GM23338 (cell line): ENCODE measurements around the gene GLIS2. TPM values are rescaled to one million over a fixed set of nuclear protein-coding genes. Genes with fewer than 3 reads are reported as not detected.

Experiments used
- ATAC-seq: fragments of 200-7000 bp; cut with Tn5 transposase; 3 replicates; pipeline ENCODE4 v1.9.1; 2020
- DNase-seq: peaks from one replicate; pipeline ENCODE4 v3.0.0-alpha.2; 2015; ENCODE audit warnings: low spot score
- H2AFZ ChIP-seq: fragments of 200-600 bp; sonication (generic); 2 replicates; pipeline ENCODE4 v1.8.0; 2016; ENCODE audit warnings: antibody characterized with exemption, mild to moderate bottlenecking, moderate library complexity
- H3F3A ChIP-seq: fragments of 200-600 bp; sonication (generic); replicated peaks from 2 replicates; pipeline ENCODE4 v1.8.0; 2017; ENCODE audit warnings: antibody characterized with exemption, mixed run types, low read depth
- H3K27ac ChIP-seq: fragments of 200-600 bp; sonication (generic); 2 replicates; pipeline ENCODE4 v1.6.1; 2016; ENCODE audit warnings: low read depth
- H3K27me3 ChIP-seq: fragments of 200-600 bp; sonication (generic); 2 replicates; pipeline ENCODE4 v1.8.0; 2016; ENCODE audit warnings: mild to moderate bottlenecking, mixed run types, moderate library complexity; ENCODE audit not compliant: insufficient read depth
- H3K36me3 ChIP-seq: fragments of 200-600 bp; sonication (generic); 2 replicates; pipeline ENCODE4 v1.8.0; 2016; ENCODE audit warnings: mild to moderate bottlenecking; ENCODE audit not compliant: insufficient read depth
- H3K4me1 ChIP-seq: fragments of 200-600 bp; sonication (generic); 2 replicates; pipeline ENCODE4 v1.8.0; 2016; ENCODE audit warnings: mild to moderate bottlenecking, moderate library complexity; ENCODE audit not compliant: insufficient read depth
- H3K4me2 ChIP-seq: fragments of 200-600 bp; sonication (generic); 2 replicates; pipeline ENCODE4 v1.7.1; 2017; ENCODE audit warnings: mixed run types
- H3K4me3 ChIP-seq: fragments of 200-600 bp; sonication (generic); 2 replicates; pipeline ENCODE4 v1.6.1; 2016; ENCODE audit warnings: mixed run types
- H3K79me2 ChIP-seq: fragments of 200-600 bp; sonication (generic); replicated peaks from 2 replicates; pipeline ENCODE4 v1.8.0; 2017; ENCODE audit warnings: mild to moderate bottlenecking; ENCODE audit not compliant: insufficient read depth
- H3K9me2 ChIP-seq: fragments of 200-600 bp; sonication (generic); 2 replicates; pipeline ENCODE4 v1.8.0; 2017; ENCODE audit not compliant: insufficient read depth
- H4K20me1 ChIP-seq: fragments of 200-600 bp; sonication (generic); replicated peaks from 2 replicates; pipeline ENCODE4 v1.8.0; 2017; ENCODE audit warnings: mild to moderate bottlenecking; ENCODE audit not compliant: insufficient read depth
- H3K27ac Mint-ChIP-seq: 2 replicates; pipeline ENCODE4 v1.8.0; 2020; ENCODE audit warnings: inconsistent platforms, mild to moderate bottlenecking, moderate library complexity, mixed read lengths
- H3K27me3 Mint-ChIP-seq: 3 replicates; pipeline ENCODE4 v1.8.0; 2022; ENCODE audit warnings: low read depth, mild to moderate bottlenecking, moderate library complexity, mixed read lengths, inconsistent platforms; ENCODE audit not compliant: insufficient read depth, poor library complexity
- H3K36me3 Mint-ChIP-seq: 3 replicates; pipeline ENCODE4 v1.8.0; 2021; ENCODE audit warnings: low read depth, mild to moderate bottlenecking, inconsistent platforms, moderate library complexity, mixed read lengths
- H3K4me1 Mint-ChIP-seq: 3 replicates; pipeline ENCODE4 v1.8.0; 2020; ENCODE audit warnings: mild to moderate bottlenecking, inconsistent platforms, mixed read lengths
- H3K4me3 Mint-ChIP-seq: 3 replicates; pipeline ENCODE4 v1.8.0; 2021; ENCODE audit warnings: moderate library complexity, mild to moderate bottlenecking, inconsistent platforms, mixed read lengths
- H3K9me3 Mint-ChIP-seq: 3 replicates; pipeline ENCODE4 v1.8.0; 2020; ENCODE audit warnings: moderate library complexity, mild to moderate bottlenecking, inconsistent platforms, mixed read lengths
- CREB1 ChIP-seq: fragments of 250-450 bp; sonication (Bioruptor Pico); IDR thresholded peaks from 2 replicates; pipeline ENCODE4 v1.5.0; 2020; ENCODE audit warnings: low read depth, mild to moderate bottlenecking, moderate library complexity
- CTCF ChIP-seq, 2 experiments: fragments of 200-600 bp in 1 of 2; sonication (generic) in 1 of 2; conservative IDR thresholded peaks; 2 replicates each; pipeline versions ENCODE4 v1.5.1 to v1.6.1; 2016 to 2017; ENCODE audit warnings: antibody characterized with exemption in 2 of 2, low read depth in 2 of 2, mild to moderate bottlenecking in 2 of 2, moderate library complexity in 1 of 2
- ETS1 ChIP-seq: IDR thresholded peaks from 2 replicates; pipeline ENCODE4 v1.6.1; 2016; ENCODE audit warnings: antibody characterized with exemption
- EZH2 ChIP-seq: fragments of 200-600 bp; sonication (generic); IDR thresholded peaks from one replicate; pipeline ENCODE4 v1.8.0; 2017; ENCODE audit warnings: antibody characterized with exemption, mild to moderate bottlenecking, low read depth; ENCODE audit not compliant: unreplicated experiment
- EZH2phosphoT487 ChIP-seq: fragments of 200-600 bp; sonication (generic); IDR thresholded peaks from one replicate; pipeline ENCODE4 v1.8.1; 2018; ENCODE audit warnings: antibody characterized with exemption; ENCODE audit not compliant: unreplicated experiment
- JUNB ChIP-seq: IDR thresholded peaks from one replicate; pipeline ENCODE4 v1.6.1; 2016; ENCODE audit warnings: antibody characterized with exemption; ENCODE audit not compliant: unreplicated experiment
- NANOG ChIP-seq: IDR thresholded peaks from 2 replicates; pipeline ENCODE4 v1.6.1; 2016; ENCODE audit warnings: antibody characterized with exemption, borderline replicate concordance
- POLR2AphosphoS5 ChIP-seq: IDR thresholded peaks from 2 replicates; pipeline ENCODE4 v1.6.1; 2016; ENCODE audit warnings: antibody characterized with exemption, low read depth
- REST ChIP-seq: IDR thresholded peaks from one replicate; pipeline ENCODE4 v1.6.1; 2018; ENCODE audit warnings: antibody characterized with exemption; ENCODE audit not compliant: unreplicated experiment
- STAT1 ChIP-seq: IDR thresholded peaks from one replicate; pipeline ENCODE4 v1.6.1; 2016; ENCODE audit warnings: antibody characterized with exemption; ENCODE audit not compliant: unreplicated experiment
- ZNF114 ChIP-seq: fragments of 250-450 bp; sonication (Bioruptor Pico); IDR thresholded peaks from 2 replicates; pipeline ENCODE4 v1.5.0; 2020; ENCODE audit warnings: mild to moderate bottlenecking, moderate library complexity
- ZNF331 ChIP-seq: fragments of 250-450 bp; sonication (Bioruptor Pico); IDR thresholded peaks from 2 replicates; pipeline ENCODE4 v1.5.0; 2020; ENCODE audit warnings: low read depth, mild to moderate bottlenecking, moderate library complexity
- ZNF462 ChIP-seq: fragments of 250-450 bp; sonication (Bioruptor Pico); IDR thresholded peaks from 2 replicates; pipeline ENCODE4 v1.5.0; 2020; ENCODE audit warnings: mild to moderate bottlenecking, moderate library complexity
- polyA plus RNA-seq: library from polyadenylated mRNA; unstranded; fragments of >200 nt; fragmentation: Nextera tagmentation; extraction: Ambion mirVana; gene quantifications from 2 replicates; pipeline ENCODE4 v1.2.1, GENCODE V29; 2016
- total RNA-seq: library from RNA; depleted of rRNA; stranded (reverse); fragments of >200 nt; shearing (Covaris generic); gene quantifications from 2 replicates; pipeline ENCODE4 v1.2.3, GENCODE V29; 2014

The GLIS2 gene
- total and polyA plus RNA-seq, 2 experiments from 2014 or later = 8.2 to 10.2 TPM

- TF ChIP-seq JUNB (no peak), ZNF462 (CRISPR knock-in tag) (no peak), CTCF (conservative IDR thresholded peaks at IDR 0.05; ENCODE audit: low read depth in 2 of 2) (no peak), POLR2AphosphoS5 (peak; percentile 45), ETS1 (0 out of 2 replicates have a peak, but pooled peaks have one; percentile 6), REST (no peak), STAT1 (no peak), EZH2 (no peak), NANOG (no peak), ZNF114 (CRISPR knock-in tag) (no peak), CREB1 (CRISPR knock-in tag) (0 out of 2 replicates have a peak, but pooled peaks have one; percentile 32), EZH2phosphoT487 (no peak), ZNF331 (CRISPR knock-in tag) (no peak)
- H3K4me3 Mint-ChIP-seq = peak overlapping the region; percentile 93
- DNase-seq = peak; percentile 98
- peaks cover 37% of the 10 kb centered on the region for H3F3A ChIP-seq
- H3K36me3 ChIP-seq = 0 out of 2 replicates have a peak, but pooled peaks cover 8% of the 10 kb centered on the region
- H3K27me3 Mint-ChIP-seq = peaks cover 35% of the 10 kb centered on the region
- H3K4me1 Mint-ChIP-seq = peaks cover 42% of the 10 kb centered on the region
- H2AFZ ChIP-seq = peak overlapping the region; percentile 34; the same call in 1 of the 2 replicates
- H3K9me3 Mint-ChIP-seq = no peaks in the 10 kb centered on the region; the same call in 2 of the 3 replicates
- peak overlapping the region; percentile 97 for H3K4me3 ChIP-seq
- peaks cover 7% of the 10 kb centered on the region; the same call in 1 of the 3 replicates for H3K36me3 Mint-ChIP-seq
- peak overlapping the region; percentile 97 for H3K27ac Mint-ChIP-seq
- H3K4me1 ChIP-seq = peaks cover 23% of the 10 kb centered on the region; the same call in 1 of the 2 replicates
- H3K27me3 ChIP-seq = no peaks in the 10 kb centered on the region
- ATAC-seq = peak; percentile 74
- no peaks in the 10 kb centered on the region for H3K9me2 ChIP-seq
- peak overlapping the region; percentile 90 for H3K27ac ChIP-seq
- peak overlapping the region; percentile 100 for H3K4me2 ChIP-seq
- peaks cover 23% of the 10 kb centered on the region for H3K79me2 ChIP-seq
- H4K20me1 ChIP-seq = no peaks in the 10 kb centered on the region; the same call in 1 of the 2 replicates
These were observed 8.4 kb upstream of the GLIS2 start for GRCh38 chr16:4307215-4308037.
